Measurements from ENCODE around the gene KRT72.

DNA sequence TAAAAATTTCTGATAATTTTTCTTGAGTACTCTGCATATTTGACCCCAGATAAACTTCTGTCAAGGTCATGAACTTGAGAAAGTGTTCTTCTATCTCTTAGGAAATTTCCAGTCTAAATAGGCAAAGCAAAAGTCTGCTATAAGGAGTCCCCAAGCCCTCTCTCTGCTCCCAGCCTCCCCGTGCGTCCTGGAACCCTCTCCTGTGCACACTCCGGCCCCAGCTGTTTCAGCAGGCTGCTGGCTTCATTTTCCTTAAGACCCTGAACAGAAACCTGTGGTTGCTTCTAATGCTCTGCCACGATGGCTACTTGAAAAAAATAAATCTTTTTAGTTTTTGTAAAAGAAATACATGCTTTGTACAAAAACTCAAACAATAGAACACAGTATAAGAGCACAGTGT, 36.0 kb upstream of the KRT72 start:
- TF ChIP-seq POLR2A (IDR thresholded peaks at IDR 0.05) = no peak
- TF ChIP-seq, protein P1, sequence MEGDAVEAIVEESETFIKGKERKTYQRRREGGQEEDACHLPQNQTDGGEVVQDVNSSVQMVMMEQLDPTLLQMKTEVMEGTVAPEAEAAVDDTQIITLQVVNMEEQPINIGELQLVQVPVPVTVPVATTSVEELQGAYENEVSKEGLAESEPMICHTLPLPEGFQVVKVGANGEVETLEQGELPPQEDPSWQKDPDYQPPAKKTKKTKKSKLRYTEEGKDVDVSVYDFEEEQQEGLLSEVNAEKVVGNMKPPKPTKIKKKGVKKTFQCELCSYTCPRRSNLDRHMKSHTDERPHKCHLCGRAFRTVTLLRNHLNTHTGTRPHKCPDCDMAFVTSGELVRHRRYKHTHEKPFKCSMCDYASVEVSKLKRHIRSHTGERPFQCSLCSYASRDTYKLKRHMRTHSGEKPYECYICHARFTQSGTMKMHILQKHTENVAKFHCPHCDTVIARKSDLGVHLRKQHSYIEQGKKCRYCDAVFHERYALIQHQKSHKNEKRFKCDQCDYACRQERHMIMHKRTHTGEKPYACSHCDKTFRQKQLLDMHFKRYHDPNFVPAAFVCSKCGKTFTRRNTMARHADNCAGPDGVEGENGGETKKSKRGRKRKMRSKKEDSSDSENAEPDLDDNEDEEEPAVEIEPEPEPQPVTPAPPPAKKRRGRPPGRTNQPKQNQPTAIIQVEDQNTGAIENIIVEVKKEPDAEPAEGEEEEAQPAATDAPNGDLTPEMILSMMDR (IDR thresholded peaks at IDR 0.05) = no peak
